GM12878 (cell line): Measurements from ENCODE around the gene AAGAB. TPM values are rescaled to one million over a fixed set of nuclear protein-coding genes. Genes with fewer than 3 reads are reported as not detected.

Experiments
- ATAC-seq: fragments of 200-7000 bp; cut with Tn5 transposase; 3 replicates; pipeline ENCODE4 v1.9.1; 2020; ENCODE audit warnings: mild to moderate bottlenecking, moderate library complexity
- BruUV-seq: library from RNA; stranded (reverse); fragments of 400-500 nt; replicated peaks from 2 replicates; lab custom pipeline; 2021; lab: Mats Ljungman, UMichigan
- CTCF ChIA-PET: fragments of 300-600 bp; sonication (Branson Sonifier 250); formaldehyde crosslinking; extraction: SDS; loops from one replicate; lab custom pipeline; 2021; ENCODE audit warnings: inconsistent platforms; lab: Yijun Ruan, JAX
- POLR2A ChIA-PET: fragments of 350-600 bp; formaldehyde crosslinking; extraction: SDS; loops from one replicate; lab custom pipeline; 2021; ENCODE audit warnings: inconsistent platforms; lab: Charles Lee
- RAD21 ChIA-PET: fragments of 300-600 bp; sonication (Branson Sonifier 250); formaldehyde crosslinking; loops from one replicate; lab custom pipeline; 2023; ENCODE audit warnings: antibody characterized with exemption; ENCODE audit not compliant: unreplicated experiment; lab: Charles Lee
- SMC1A ChIA-PET: fragments of 300-600 bp; sonication (Branson Sonifier 250); formaldehyde crosslinking; loops from one replicate; lab custom pipeline; 2023; ENCODE audit not compliant: unreplicated experiment, uncharacterized antibody; lab: Charles Lee
- DNase-seq: peaks from one replicate; pipeline ENCODE4 v3.0.0-alpha.2; 2011; ENCODE audit warnings: low read depth, low spot score
- FAIRE-seq: peaks from 3 replicates; lab custom pipeline; 2011; peaks lifted over from hg19 to GRCh38; lab: Jason Lieb, UNC
- H2AFZ ChIP-seq: 2 replicates; pipeline ENCODE4 v1.6.0; 2011; ENCODE audit warnings: low read depth, low read length, control low read depth; ENCODE audit not compliant: control insufficient read depth
- H3K27ac ChIP-seq: 2 replicates; pipeline ENCODE4 v1.5.1; 2011; ENCODE audit warnings: control low read depth; ENCODE audit not compliant: control insufficient read depth, insufficient read depth
- H3K27me3 ChIP-seq, 2 experiments: replicated peaks in 1 of 2; 2 replicates each; pipeline versions ENCODE4 v1.6.0 to v1.6.1; 2011; ENCODE audit warnings: low read length in 1 of 2; ENCODE audit not compliant: control insufficient read depth in 2 of 2, insufficient read depth in 2 of 2
- H3K36me3 ChIP-seq, 2 experiments: 2 replicates each; pipeline ENCODE4 v1.5.1; 2011; ENCODE audit warnings: low read length in 1 of 2; ENCODE audit not compliant: control insufficient read depth in 2 of 2, insufficient read depth in 2 of 2
- H3K4me1 ChIP-seq: 2 replicates; pipeline ENCODE4 v1.6.1; 2011; ENCODE audit warnings: mild to moderate bottlenecking, low read length, moderate library complexity, mixed read lengths; ENCODE audit not compliant: control insufficient read depth, insufficient read depth
- H3K4me2 ChIP-seq: 2 replicates; pipeline ENCODE4 v1.6.0; 2011; ENCODE audit warnings: control low read depth; ENCODE audit not compliant: control insufficient read depth, insufficient read depth
- H3K4me3 ChIP-seq: fragments of 200-600 bp; sonication (generic); 2 replicates; pipeline ENCODE4 v1.5.1; 2016
- H3K79me2 ChIP-seq: 2 replicates; pipeline ENCODE4 v1.6.0; 2011; ENCODE audit warnings: low read length; ENCODE audit not compliant: control insufficient read depth, insufficient read depth
- H3K9ac ChIP-seq: 2 replicates; pipeline ENCODE4 v1.8.0; 2011; ENCODE audit warnings: low read length, control low read depth, mixed read lengths; ENCODE audit not compliant: control insufficient read depth, insufficient read depth
- H3K9me3 ChIP-seq: replicated peaks from 3 replicates; pipeline ENCODE4 v1.5.1; 2011; ENCODE audit warnings: mild to moderate bottlenecking, low read length; ENCODE audit not compliant: control insufficient read depth, insufficient read depth
- H4K20me1 ChIP-seq: 2 replicates; pipeline ENCODE4 v1.6.0; 2011; ENCODE audit not compliant: control insufficient read depth, insufficient read depth
- CEBPB ChIP-seq, 2 experiments: fragments of 150-350 bp in 1 of 2; IDR thresholded peaks; 2 replicates each; pipeline ENCODE4 v1.6.1; 2012 to 2014; ENCODE audit warnings: low read depth in 2 of 2, low read length in 2 of 2, borderline replicate concordance in 1 of 2, inconsistent platforms in 1 of 2
- EED ChIP-seq: sonication (generic); IDR thresholded peaks from 2 replicates; pipeline ENCODE4 v1.6.1; 2016; ENCODE audit warnings: antibody characterized with exemption, low read depth
- EP300 ChIP-seq, 2 experiments: fragments of 150-350 bp in 1 of 2; IDR thresholded peaks; 2 replicates each; pipeline ENCODE4 v1.6.1; 2011 to 2012; ENCODE audit warnings: low read depth in 2 of 2, low read length in 2 of 2, borderline replicate concordance in 1 of 2, improper control_type of control experiment in 1 of 2, inconsistent platforms in 1 of 2; ENCODE audit not compliant: control insufficient read depth in 1 of 2
- FOXK2 ChIP-seq: fragments of 450-650 bp; IDR thresholded peaks from 2 replicates; pipeline ENCODE4 v1.6.1; 2017; ENCODE audit warnings: mild to moderate bottlenecking, moderate library complexity
- GABPA ChIP-seq: IDR thresholded peaks from 2 replicates; pipeline ENCODE4 v1.6.1; 2014; ENCODE audit warnings: antibody characterized with exemption, low read depth, mild to moderate bottlenecking, inconsistent platforms
- HCFC1 ChIP-seq: fragments of 150-350 bp; IDR thresholded peaks from 2 replicates; pipeline ENCODE4 v1.6.1; 2014; ENCODE audit warnings: low read length
- IKZF2 ChIP-seq, 2 experiments: fragments of 450-650 bp; IDR thresholded peaks; 2 replicates each; pipeline ENCODE4 v1.6.1; 2017; ENCODE audit warnings: mild to moderate bottlenecking in 2 of 2, moderate library complexity in 2 of 2
- POU2F2 ChIP-seq: IDR thresholded peaks from 3 replicates; pipeline ENCODE4 v1.6.1; 2011; ENCODE audit warnings: low read depth, mild to moderate bottlenecking, low read length, borderline replicate concordance
- RAD21 ChIP-seq: IDR thresholded peaks from 2 replicates; pipeline ENCODE4 v1.6.1; 2011; ENCODE audit warnings: mild to moderate bottlenecking, low read depth, low read length, moderate library complexity; ENCODE audit not compliant: insufficient read depth
- RAD51 ChIP-seq: fragments of 450-650 bp; IDR thresholded peaks from 2 replicates; pipeline ENCODE4 v1.6.1; 2016; ENCODE audit warnings: moderate library complexity, mild to moderate bottlenecking, inconsistent platforms
- RUNX3 ChIP-seq: IDR thresholded peaks from 2 replicates; pipeline ENCODE4 v1.6.1; 2012; ENCODE audit warnings: low read length, inconsistent platforms
- SREBF2 ChIP-seq: IDR thresholded peaks from 2 replicates; pipeline ENCODE4 v1.6.1; 2012; ENCODE audit warnings: mild to moderate bottlenecking, low read length
- SUPT20H ChIP-seq: IDR thresholded peaks from 2 replicates; pipeline ENCODE4 v1.6.1; 2011; ENCODE audit warnings: low read depth, mild to moderate bottlenecking, low read length, moderate library complexity, borderline replicate concordance; ENCODE audit not compliant: control insufficient read depth
- ZNF622 ChIP-seq: fragments of 450-650 bp; IDR thresholded peaks from 2 replicates; pipeline ENCODE4 v1.6.1; 2017; ENCODE audit warnings: mild to moderate bottlenecking, inconsistent platforms
- WGBS: methylation state at CpG from one replicate; pipeline ENCODE4 v1.1.6; 2016; ENCODE audit warnings: low lambda C conversion rate; ENCODE audit not compliant: insufficient replicate concordance, insufficient coverage; ENCODE audit errors: missing lambda C conversion rate; 5-methylcytosine and 5-hydroxymethylcytosine counted together
- in situ Hi-C: fragments of 300-500 bp; cut with MboI; formaldehyde crosslinking; loops from 9 replicates; pipeline ENCODE4 v1.14.3; 2018; ENCODE audit warnings: mixed read lengths
- intact Hi-C: fragments of 100-400 bp; cut with micrococcal nuclease; formaldehyde crosslinking; loops from one replicate; pipeline ENCODE4 v1.14.2; 2022; ENCODE audit not compliant: unreplicated experiment
- polyA plus RNA-seq, 11 experiments: library from polyadenylated mRNA; depleted of rRNA in 4 of 11; unstranded in 6 of 11; stranded (reverse) in 5 of 11; fragments of >200 nt; fragmentation: Nextera tagmentation in 4 of 11; fragmentation: Illumina TruSeq in 1 of 11; extraction: Ambion mirVana in 4 of 11; extraction: Trizol in 1 of 11; gene quantifications; 1 replicate in 1 of 11; 2 replicates in 10 of 11; pipeline versions ENCODE4 v1.2.1 to v1.2.3, GENCODE V29; 2011 to 2016; ENCODE audit warnings: inconsistent platforms in 2 of 11, missing spikeins in 2 of 11, low read depth in 1 of 11
- total RNA-seq, 4 experiments: library from RNA; depleted of rRNA in 3 of 4; stranded (reverse); fragments of >200 nt in 3 of 4; fragmentation: Illumina TruSeq in 1 of 4; extraction: Trizol in 1 of 4; gene quantifications; 2 replicates each; pipeline versions ENCODE4 v1.2.1 to v1.2.3, GENCODE V29; 2013 to 2021
- TF ChIP-seq, protein P1 (sequence below): fragments of 450-650 bp; IDR thresholded peaks from 2 replicates; pipeline ENCODE4 v1.6.1; 2018; ENCODE audit warnings: mild to moderate bottlenecking, low read depth, moderate library complexity; ENCODE audit not compliant: partially characterized antibody

AAGAB gene
- total and polyA plus RNA-seq, 10 of the 15 experiments (the other 5 are each of a cell fraction or from before 2014, with no cell fraction given): 11.4 to 62.3 (median 38.0) TPM

GRCh38 chr15:67267951-67268941, 13.8 kb upstream of the AAGAB start:
- no peaks in the 10 kb centered on the region; a peak in 2 of 4 replicates for H3K27me3 ChIP-seq
- H2AFZ ChIP-seq: no peak overlapping the region
- ChIA-PET CTCF (no interaction called here), SMC1A (interaction anchor here (1.1 kb wide), 1 partner anchor 28 kb away, joined by 5 read pairs; no protein-coding TSS in a partner anchor), RAD21 (interaction anchor here (1.1 kb wide), 1 partner anchor 107 kb away, joined by 3 read pairs; no protein-coding TSS in a partner anchor), POLR2A (no interaction called here)
- in situ Hi-C loops (no loop called here), intact Hi-C loops (no loop called here)
- WGBS: 43% methylated on average over 9 of the region's 9 CpGs
- no TSS peak for BruUV-seq
- FAIRE-seq: peak; percentile 31
- H3K9me3 ChIP-seq: no peaks in the 10 kb centered on the region
- no peak overlapping the region for H3K9ac ChIP-seq
- no peak for DNase-seq
- H3K4me2 ChIP-seq: no peak overlapping the region
- no peaks in the 10 kb centered on the region for H3K36me3 ChIP-seq
- no peak for ATAC-seq
- H4K20me1 ChIP-seq: no peaks in the 10 kb centered on the region
- no peak for TF ChIP-seq RUNX3
- TF ChIP-seq EED: no peak
- no peak for TF ChIP-seq CEBPB (IDR thresholded peaks at IDR 0.05; ENCODE audit: borderline replicate concordance in 1 of 2, low read depth in 2 of 2, low read length in 2 of 2)
- no peak for TF ChIP-seq GABPA
- no peak for TF ChIP-seq EP300 (IDR thresholded peaks at IDR 0.05; ENCODE audit: borderline replicate concordance in 1 of 2, control insufficient read depth in 1 of 2, low read depth in 2 of 2, low read length in 2 of 2)
- no peaks in the 10 kb centered on the region for H3K4me1 ChIP-seq
- H3K4me3 ChIP-seq: no peak overlapping the region
- H3K79me2 ChIP-seq: no peaks in the 10 kb centered on the region
- no peak overlapping the region for H3K27ac ChIP-seq

DNA sequence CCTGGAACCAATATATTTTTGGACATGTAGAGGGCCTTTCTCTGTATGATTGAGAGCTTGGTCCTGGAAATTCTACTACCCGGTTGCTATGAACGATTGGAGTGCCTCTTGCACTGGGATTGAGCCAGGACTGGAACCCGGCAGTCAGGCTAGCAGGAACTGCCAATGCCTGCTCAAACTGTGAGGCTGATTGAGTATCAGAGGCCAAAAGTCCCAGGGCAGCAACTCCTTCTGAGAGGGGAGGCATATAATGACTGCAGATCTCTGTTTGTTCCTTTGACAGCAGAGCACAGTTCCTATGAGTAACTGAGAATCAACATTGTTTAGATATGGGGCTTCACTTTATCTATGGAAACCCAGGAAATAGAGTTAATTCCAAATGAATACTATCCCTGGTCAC, 13.0 kb upstream of the AAGAB start:
- RAD21 ChIA-PET: no interaction called here

More for the DNA sequence above, 13.0 kb upstream of the AAGAB start:
- no peaks in the 10 kb centered on the region for H3K4me1 ChIP-seq
- TF ChIP-seq IKZF2 (IDR thresholded peaks at IDR 0.05) (no peak), SREBF2 (no peak), FOXK2 (no peak), SUPT20H (no peak), ZNF622 (no peak), RAD21 (no peak), HCFC1 (no peak), POU2F2 (no peak), RAD51 (no peak)
- TF ChIP-seq, protein P1, sequence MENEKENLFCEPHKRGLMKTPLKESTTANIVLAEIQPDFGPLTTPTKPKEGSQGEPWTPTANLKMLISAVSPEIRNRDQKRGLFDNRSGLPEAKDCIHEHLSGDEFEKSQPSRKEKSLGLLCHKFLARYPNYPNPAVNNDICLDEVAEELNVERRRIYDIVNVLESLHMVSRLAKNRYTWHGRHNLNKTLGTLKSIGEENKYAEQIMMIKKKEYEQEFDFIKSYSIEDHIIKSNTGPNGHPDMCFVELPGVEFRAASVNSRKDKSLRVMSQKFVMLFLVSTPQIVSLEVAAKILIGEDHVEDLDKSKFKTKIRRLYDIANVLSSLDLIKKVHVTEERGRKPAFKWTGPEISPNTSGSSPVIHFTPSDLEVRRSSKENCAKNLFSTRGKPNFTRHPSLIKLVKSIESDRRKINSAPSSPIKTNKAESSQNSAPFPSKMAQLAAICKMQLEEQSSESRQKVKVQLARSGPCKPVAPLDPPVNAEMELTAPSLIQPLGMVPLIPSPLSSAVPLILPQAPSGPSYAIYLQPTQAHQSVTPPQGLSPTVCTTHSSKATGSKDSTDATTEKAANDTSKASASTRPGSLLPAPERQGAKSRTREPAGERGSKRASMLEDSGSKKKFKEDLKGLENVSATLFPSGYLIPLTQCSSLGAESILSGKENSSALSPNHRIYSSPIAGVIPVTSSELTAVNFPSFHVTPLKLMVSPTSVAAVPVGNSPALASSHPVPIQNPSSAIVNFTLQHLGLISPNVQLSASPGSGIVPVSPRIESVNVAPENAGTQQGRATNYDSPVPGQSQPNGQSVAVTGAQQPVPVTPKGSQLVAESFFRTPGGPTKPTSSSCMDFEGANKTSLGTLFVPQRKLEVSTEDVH: no peak
- H4K20me1 ChIP-seq: no peaks in the 10 kb centered on the region
- no peak overlapping the region for H2AFZ ChIP-seq
- no peak overlapping the region for H3K9ac ChIP-seq
- intact Hi-C loops (no loop called here), in situ Hi-C loops (no loop called here)
- POLR2A ChIA-PET: no interaction called here
- H3K9me3 ChIP-seq: no peaks in the 10 kb centered on the region
- 94% methylated on average over 3 of the region's 3 CpGs for WGBS
- DNase-seq: no peak
- no peak overlapping the region for H3K4me2 ChIP-seq
- no peak overlapping the region for H3K4me3 ChIP-seq
- H3K27ac ChIP-seq: no peak overlapping the region
- no peak for FAIRE-seq
- SMC1A ChIA-PET: no interaction called here
- no peak for ATAC-seq
- CTCF ChIA-PET: no interaction called here
- H3K36me3 ChIP-seq: no peaks in the 10 kb centered on the region
- no peaks in the 10 kb centered on the region for H3K79me2 ChIP-seq
- H3K27me3 ChIP-seq: no peaks in the 10 kb centered on the region; a peak in 2 of 4 replicates
- no TSS peak for BruUV-seq
